Caco-2 (cell line): ENCODE results near the gene TEAD1. TPM values are rescaled to one million over a fixed set of nuclear protein-coding genes. Genes with fewer than 3 reads are reported as not detected.

ENCODE experiments used
- BruUV-seq: library from RNA; stranded (reverse); fragments of 400-500 nt; replicated peaks from 2 replicates; lab custom pipeline; 2021; lab: Mats Ljungman, UMichigan
- CTCF ChIA-PET: fragments of 300-600 bp; sonication (Branson Sonifier 250); formaldehyde crosslinking; loops from one replicate; lab custom pipeline; 2022; ENCODE audit warnings: antibody characterized with exemption; lab: Charles Lee
- POLR2A ChIA-PET: fragments of 300-600 bp; sonication (Branson Sonifier 250); formaldehyde crosslinking; loops from one replicate; lab custom pipeline; 2022; ENCODE audit warnings: antibody characterized with exemption; lab: Charles Lee
- DNase-seq, 2 experiments: peaks; one replicate each; pipeline versions ENCODE4 v3.0.0 to v3.0.0-alpha.2; 2020 to 2022
- H3K27me3 ChIP-seq: replicated peaks from 2 replicates; pipeline ENCODE4 v1.6.0; 2011; ENCODE audit warnings: low read length; ENCODE audit not compliant: control insufficient read depth, insufficient read depth
- H3K36me3 ChIP-seq: 2 replicates; pipeline ENCODE4 v1.5.1; 2011; ENCODE audit warnings: low read length; ENCODE audit not compliant: control insufficient read depth, insufficient read depth
- H3K4me1 ChIP-seq: fragments of 250-450 bp; sonication (Bioruptor Pico); 2 replicates; pipeline ENCODE4 v1.5.1; 2020; ENCODE audit warnings: mild to moderate bottlenecking
- H3K4me3 ChIP-seq: 2 replicates; pipeline ENCODE4 v1.5.1; 2011; ENCODE audit warnings: low read depth, mild to moderate bottlenecking, control low read depth, low read length
- H3K9me3 ChIP-seq: fragments of 250-450 bp; sonication (Bioruptor Pico); 2 replicates; pipeline ENCODE4 v1.5.1; 2020; ENCODE audit warnings: mild to moderate bottlenecking, moderate library complexity
- H3K27ac Mint-ChIP-seq: one replicate; pipeline ENCODE4 v1.8.0; 2022; ENCODE audit warnings: mixed read lengths; ENCODE audit not compliant: unreplicated experiment
- H3K27me3 Mint-ChIP-seq: one replicate; pipeline ENCODE4 v1.8.0; 2022; ENCODE audit warnings: mixed read lengths; ENCODE audit not compliant: insufficient read depth, unreplicated experiment
- H3K36me3 Mint-ChIP-seq: one replicate; pipeline ENCODE4 v1.8.0; 2022; ENCODE audit warnings: mild to moderate bottlenecking, mixed read lengths; ENCODE audit not compliant: insufficient read depth, unreplicated experiment
- H3K4me1 Mint-ChIP-seq: one replicate; pipeline ENCODE4 v1.8.0; 2022; ENCODE audit warnings: low read depth, mixed read lengths; ENCODE audit not compliant: unreplicated experiment
- H3K4me3 Mint-ChIP-seq: one replicate; pipeline ENCODE4 v1.8.0; 2022; ENCODE audit warnings: mild to moderate bottlenecking, moderate library complexity, mixed read lengths; ENCODE audit not compliant: unreplicated experiment
- H3K9me3 Mint-ChIP-seq: one replicate; pipeline ENCODE4 v1.8.0; 2022; ENCODE audit warnings: mixed read lengths; ENCODE audit not compliant: unreplicated experiment
- CTCF ChIP-seq, 2 experiments: fragments of 200-600 bp in 1 of 2; IDR thresholded peaks; 1 replicate in 1 of 2; 2 replicates in 1 of 2; pipeline versions ENCODE4 v1.5.1 to v1.8.0; 2011 to 2022; ENCODE audit warnings: antibody characterized with exemption in 1 of 2, control low read depth in 1 of 2, inconsistent platforms in 1 of 2, low read depth in 1 of 2, low read length in 1 of 2, mild to moderate bottlenecking in 1 of 2, moderate library complexity in 1 of 2; ENCODE audit not compliant: insufficient read depth in 1 of 2, severe bottlenecking in 1 of 2, unreplicated experiment in 1 of 2
- intact Hi-C: fragments of 100-400 bp; cut with micrococcal nuclease; formaldehyde crosslinking; loops from one replicate; pipeline ENCODE4 v1.10.0; 2022; ENCODE audit not compliant: unreplicated experiment
- total RNA-seq: library from RNA; stranded (reverse); gene quantifications from 2 replicates; pipeline ENCODE4 v1.2.3, GENCODE V29; 2022

The TEAD1 gene
- total RNA-seq, 1 experiment from 2014 or later = 144 TPM

GRCh38 chr11:12989428-12990161 is 315.4 kb downstream of the TEAD1 start:
- H3K9me3 Mint-ChIP-seq = no peaks in the 10 kb centered on the region
- no TSS peak for BruUV-seq
- no peak overlapping the region for H3K27ac Mint-ChIP-seq
- Histone ChIP-seq H3K9me3 (no peaks in the 10 kb centered on the region), H3K4me3 (no peak overlapping the region), H3K4me1 (no peaks in the 10 kb centered on the region), H3K36me3 (no peaks in the 10 kb centered on the region), H3K27me3 (no peaks in the 10 kb centered on the region)
- DNase-seq = no peak
- H3K27me3 Mint-ChIP-seq = peaks cover 7% of the 10 kb centered on the region
- intact Hi-C loops = no loop called here
- H3K36me3 Mint-ChIP-seq = no peaks in the 10 kb centered on the region
- H3K4me3 Mint-ChIP-seq = no peak overlapping the region
- no peak for TF ChIP-seq CTCF (IDR thresholded peaks at IDR 0.05; ENCODE audit: insufficient read depth in 1 of 2, low read depth in 1 of 2, low read length in 1 of 2, severe bottlenecking in 1 of 2, unreplicated experiment in 1 of 2)
- H3K4me1 Mint-ChIP-seq = no peaks in the 10 kb centered on the region
- CTCF ChIA-PET = no interaction called here
- POLR2A ChIA-PET = no interaction called here

- POLR2A ChIA-PET = no interaction called here
- Mint-ChIP-seq H3K9me3 (no peaks in the 10 kb centered on the region), H3K36me3 (no peaks in the 10 kb centered on the region), H3K27ac (no peak overlapping the region), H3K4me1 (no peaks in the 10 kb centered on the region), H3K4me3 (no peak overlapping the region), H3K27me3 (peaks cover 7% of the 10 kb centered on the region)
- Histone ChIP-seq H3K9me3 (no peaks in the 10 kb centered on the region), H3K36me3 (no peaks in the 10 kb centered on the region), H3K4me1 (no peaks in the 10 kb centered on the region), H3K27me3 (no peaks in the 10 kb centered on the region), H3K4me3 (no peak overlapping the region)
- TF ChIP-seq CTCF (IDR thresholded peaks at IDR 0.05; ENCODE audit: insufficient read depth in 1 of 2, low read depth in 1 of 2, low read length in 1 of 2, severe bottlenecking in 1 of 2, unreplicated experiment in 1 of 2) = no peak
- DNase-seq = no peak
- no TSS peak for BruUV-seq
- intact Hi-C loops = no loop called here
- CTCF ChIA-PET = no interaction called here
Observed at GRCh38 chr11:12990162-12990480, 315.9 kb downstream of the TEAD1 start.

GRCh38 chr11:12991426-12991825 is 317.2 kb downstream of the TEAD1 start:
- intact Hi-C loops = no loop called here
- H3K9me3 Mint-ChIP-seq = no peaks in the 10 kb centered on the region
- ChIA-PET POLR2A (no interaction called here), CTCF (no interaction called here)
- no peak overlapping the region for H3K4me3 ChIP-seq
- no peaks in the 10 kb centered on the region for H3K36me3 Mint-ChIP-seq
- peaks cover 4% of the 10 kb centered on the region for H3K27me3 Mint-ChIP-seq
- no TSS peak for BruUV-seq
- H3K27me3 ChIP-seq = no peaks in the 10 kb centered on the region
- no peaks in the 10 kb centered on the region for H3K4me1 Mint-ChIP-seq
- H3K4me1 ChIP-seq = no peaks in the 10 kb centered on the region
- no peak overlapping the region for H3K27ac Mint-ChIP-seq
- H3K4me3 Mint-ChIP-seq = no peak overlapping the region
- TF ChIP-seq CTCF (IDR thresholded peaks at IDR 0.05; ENCODE audit: insufficient read depth in 1 of 2, low read depth in 1 of 2, low read length in 1 of 2, severe bottlenecking in 1 of 2, unreplicated experiment in 1 of 2) = no peak
- H3K9me3 ChIP-seq = no peaks in the 10 kb centered on the region; the same call in 1 of the 2 replicates
- no peaks in the 10 kb centered on the region for H3K36me3 ChIP-seq
- DNase-seq = no peak
